GM12801 (cell line): Measurements from ENCODE around the gene VAT1L.

Source experiments
- TF ChIP-seq, protein P1 (sequence below): IDR thresholded peaks from one replicate; pipeline ENCODE4 v1.5.1; 2011; ENCODE audit warnings: control low read depth; ENCODE audit not compliant: insufficient read length; ENCODE audit errors: extremely low read depth

The VAT1L gene

DNA sequence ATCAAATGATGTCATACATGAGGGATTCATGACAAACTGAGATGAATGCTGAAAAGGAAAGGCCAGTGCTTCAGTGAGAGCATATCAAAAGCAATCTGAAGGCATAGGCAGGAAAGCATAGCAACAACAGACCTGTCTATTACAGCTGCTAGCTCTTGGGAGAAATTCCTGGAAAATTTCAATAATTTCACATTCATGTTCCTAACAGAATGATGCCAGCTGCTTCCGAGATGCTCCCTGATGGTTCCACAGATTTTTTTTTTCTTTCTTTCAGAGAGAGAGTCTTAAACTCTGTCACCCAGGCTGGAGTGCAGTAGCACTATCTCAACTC lies 183.7 kb downstream of the VAT1L start:
- TF ChIP-seq, protein P1, sequence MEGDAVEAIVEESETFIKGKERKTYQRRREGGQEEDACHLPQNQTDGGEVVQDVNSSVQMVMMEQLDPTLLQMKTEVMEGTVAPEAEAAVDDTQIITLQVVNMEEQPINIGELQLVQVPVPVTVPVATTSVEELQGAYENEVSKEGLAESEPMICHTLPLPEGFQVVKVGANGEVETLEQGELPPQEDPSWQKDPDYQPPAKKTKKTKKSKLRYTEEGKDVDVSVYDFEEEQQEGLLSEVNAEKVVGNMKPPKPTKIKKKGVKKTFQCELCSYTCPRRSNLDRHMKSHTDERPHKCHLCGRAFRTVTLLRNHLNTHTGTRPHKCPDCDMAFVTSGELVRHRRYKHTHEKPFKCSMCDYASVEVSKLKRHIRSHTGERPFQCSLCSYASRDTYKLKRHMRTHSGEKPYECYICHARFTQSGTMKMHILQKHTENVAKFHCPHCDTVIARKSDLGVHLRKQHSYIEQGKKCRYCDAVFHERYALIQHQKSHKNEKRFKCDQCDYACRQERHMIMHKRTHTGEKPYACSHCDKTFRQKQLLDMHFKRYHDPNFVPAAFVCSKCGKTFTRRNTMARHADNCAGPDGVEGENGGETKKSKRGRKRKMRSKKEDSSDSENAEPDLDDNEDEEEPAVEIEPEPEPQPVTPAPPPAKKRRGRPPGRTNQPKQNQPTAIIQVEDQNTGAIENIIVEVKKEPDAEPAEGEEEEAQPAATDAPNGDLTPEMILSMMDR = no peak

DNA sequence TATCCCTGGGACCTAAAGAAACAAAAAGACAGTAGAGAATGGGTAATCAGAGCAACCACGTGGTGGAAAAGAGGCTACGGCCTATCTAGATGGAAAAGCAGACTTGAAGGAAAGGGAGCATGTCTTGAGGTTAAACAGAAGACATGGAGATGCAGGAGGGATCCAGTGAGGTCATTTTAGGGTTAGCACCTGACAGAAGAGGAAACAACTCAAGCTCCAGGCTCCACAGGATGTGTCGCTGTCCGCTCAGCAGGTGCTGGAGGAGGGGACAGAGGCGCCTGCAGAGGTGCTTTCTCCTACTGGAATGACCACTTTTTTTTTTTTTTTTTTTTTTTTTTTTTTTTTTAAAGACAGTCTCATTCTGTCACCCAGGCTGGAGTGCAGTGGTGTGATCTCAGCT lies 186.5 kb downstream of the VAT1L start:
- TF ChIP-seq, protein P1 = no peak

DNA sequence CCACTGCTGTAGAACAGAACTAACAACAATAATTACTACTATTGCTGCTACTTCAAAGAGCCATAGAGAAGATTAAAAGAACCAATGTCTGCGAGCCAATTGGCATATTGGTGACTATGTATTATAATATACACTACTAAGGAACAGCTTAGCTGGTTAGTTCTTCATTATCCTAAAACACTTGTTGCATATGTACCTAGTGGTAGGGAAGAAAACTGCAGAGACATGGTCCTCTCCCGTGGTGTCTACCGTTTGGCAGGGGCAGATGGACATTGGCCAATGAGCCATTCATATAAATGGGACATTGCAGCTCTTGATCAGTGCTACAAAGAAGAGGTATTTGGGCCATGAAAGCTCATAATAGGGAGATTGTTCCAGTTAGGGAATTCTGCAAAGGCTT lies 187.6 kb downstream of the VAT1L start:
- TF ChIP-seq, protein P1 = no peak

DNA sequence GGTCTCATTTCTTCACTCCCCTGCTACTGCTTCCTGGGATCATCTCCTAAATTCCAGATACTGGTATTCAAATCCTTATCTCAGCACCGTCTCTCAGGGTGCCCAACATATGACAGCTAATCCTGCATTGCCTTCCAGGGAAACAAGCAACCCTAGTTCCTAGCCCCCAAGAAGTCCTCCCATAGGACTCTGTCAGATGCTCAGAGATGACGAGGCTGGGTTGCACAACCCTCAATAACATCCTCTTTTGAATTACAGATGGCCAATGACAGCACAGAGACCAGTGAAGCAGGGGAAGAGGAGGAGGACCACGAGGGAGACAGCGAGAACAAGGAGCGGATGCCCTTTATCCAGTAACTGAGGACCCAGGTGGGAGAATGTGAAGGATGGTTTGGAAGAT lies 189.0 kb downstream of the VAT1L start:
- TF ChIP-seq, protein P1 = no peak

DNA sequence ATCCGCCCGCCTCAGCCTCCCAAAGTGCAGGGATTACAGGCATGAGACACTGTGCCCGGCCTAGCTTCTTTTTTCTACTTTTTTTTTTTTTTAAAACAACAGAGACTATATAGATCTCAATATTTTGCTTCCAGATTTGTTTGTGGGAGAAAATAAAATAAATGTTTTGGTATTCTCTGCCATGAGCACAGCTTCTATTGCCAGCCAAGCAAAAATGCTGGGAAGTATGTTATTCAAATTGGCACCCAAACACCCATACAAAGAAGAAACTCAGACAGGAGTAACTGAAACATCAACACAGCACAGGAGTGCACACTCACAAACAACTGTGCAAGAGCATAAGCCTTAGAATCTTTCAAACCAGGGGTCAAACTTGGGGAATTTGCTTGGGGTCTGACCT lies 196.7 kb downstream of the VAT1L start:
- TF ChIP-seq, protein P1 = no peak

DNA sequence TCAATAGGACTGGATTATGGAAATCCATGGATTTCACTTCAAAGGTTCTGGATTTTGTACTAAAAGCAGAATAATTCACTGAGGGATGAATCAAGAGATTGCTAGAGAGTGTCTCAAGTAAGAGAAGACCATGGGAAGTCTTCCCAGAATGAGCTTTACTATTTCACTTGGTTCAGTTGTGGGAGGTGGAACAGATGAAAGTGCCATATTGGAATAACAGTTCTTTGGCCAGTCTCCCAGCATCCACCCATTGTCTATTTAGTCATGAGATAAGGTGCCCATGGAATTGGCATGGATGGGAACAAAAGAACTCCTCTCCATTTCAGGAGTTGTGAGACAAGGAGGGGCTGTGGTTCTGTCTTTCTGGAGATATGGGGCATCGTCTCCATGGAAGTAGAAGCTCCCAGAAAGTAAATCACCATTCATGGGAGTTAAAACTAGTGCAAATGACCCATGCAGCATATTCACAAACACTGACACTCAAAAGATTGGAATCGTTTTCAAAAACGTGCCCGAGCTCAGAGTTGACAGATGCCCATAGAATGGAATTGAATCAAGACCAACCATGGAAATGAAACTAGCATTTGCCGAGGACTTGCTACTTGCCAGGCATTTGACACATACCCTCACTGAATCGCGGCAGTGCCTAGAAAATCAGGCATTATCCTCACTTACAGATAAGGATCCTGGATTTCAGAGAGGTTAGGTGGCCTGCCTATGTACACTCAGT lies 197.8 kb downstream of the VAT1L start:
- TF ChIP-seq, protein P1 = no peak

DNA sequence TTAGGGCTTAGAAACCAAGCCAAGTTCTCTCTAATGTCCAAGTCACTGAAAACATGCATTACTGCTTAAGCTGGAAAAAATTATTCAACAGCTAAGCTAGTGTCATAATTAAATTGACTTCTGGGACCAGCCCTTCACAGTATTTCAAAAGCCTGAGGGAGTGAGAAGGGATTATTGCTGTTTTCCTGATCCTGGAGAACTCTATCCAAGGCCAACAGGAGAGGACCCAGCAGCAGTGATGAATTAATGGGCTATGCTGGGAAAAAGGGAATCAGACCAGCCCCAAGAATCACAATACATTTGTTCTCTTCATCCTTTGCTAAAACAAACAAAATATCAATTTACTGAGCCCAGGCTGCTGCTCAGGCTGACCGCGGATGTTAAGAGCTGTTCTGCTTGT lies 199.4 kb downstream of the VAT1L start:
- TF ChIP-seq, protein P1 = no peak

DNA sequence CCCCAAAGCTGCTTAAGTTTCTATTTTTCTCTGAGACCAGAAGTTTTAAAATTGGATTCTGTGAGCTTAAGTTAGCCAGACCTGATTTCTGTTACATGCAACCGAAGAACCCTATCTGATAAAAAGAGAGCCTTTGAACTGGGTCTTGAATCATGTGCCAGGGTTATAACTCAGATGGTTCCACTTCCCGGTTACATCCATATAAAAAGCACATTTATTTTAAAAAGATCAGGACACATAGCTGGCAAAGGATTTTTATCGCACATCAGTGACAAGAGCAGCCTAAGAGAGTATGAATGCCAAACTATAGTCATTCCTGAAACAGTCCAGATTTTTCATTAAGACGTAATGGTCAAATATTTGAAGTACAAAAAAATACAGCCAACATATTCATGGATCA lies 201.5 kb downstream of the VAT1L start:
- TF ChIP-seq, protein P1 = no peak
